HepG2 (cell line): ENCODE measurements around the gene GGA1. TPM values are rescaled to one million over a fixed set of nuclear protein-coding genes. Genes with fewer than 3 reads are reported as not detected.

Source experiments
- EP300 ChIP-seq, 3 experiments: sonication (generic) in 1 of 3; formaldehyde crosslinking in 1 of 3; IDR thresholded peaks; 2 replicates each; pipeline versions ENCODE4 v1.5.1 to v1.6.1; 2011 to 2020; ENCODE audit warnings: low read depth in 2 of 3, low read length in 2 of 3, borderline replicate concordance in 1 of 3, improper control_type of control experiment in 1 of 3, mild to moderate bottlenecking in 1 of 3, missing genetic modification reagents in 1 of 3, moderate library complexity in 1 of 3
- HMGA1 ChIP-seq: sonication (generic); formaldehyde crosslinking; conservative IDR thresholded peaks from 2 replicates; pipeline ENCODE4 v1.4.0; 2020; ENCODE audit warnings: missing genetic modification reagents
- HNF4A ChIP-seq: sonication (generic); formaldehyde crosslinking; IDR thresholded peaks from 2 replicates; pipeline ENCODE4 v1.4.0; 2020; ENCODE audit warnings: missing genetic modification reagents
- HOXA5 ChIP-seq: sonication (generic); formaldehyde crosslinking; IDR thresholded peaks from 2 replicates; pipeline ENCODE4 v1.4.0; 2020; ENCODE audit warnings: missing genetic modification reagents
- IRF1 ChIP-seq: sonication (generic); formaldehyde crosslinking; IDR thresholded peaks from 2 replicates; pipeline ENCODE4 v1.4.0; 2020; ENCODE audit warnings: low read depth, mild to moderate bottlenecking, missing genetic modification reagents
- JUND ChIP-seq: sonication (generic); formaldehyde crosslinking; IDR thresholded peaks from 2 replicates; pipeline ENCODE4 v1.8.0; 2022; ENCODE audit warnings: mild to moderate bottlenecking, missing genetic modification reagents
- KAT7 ChIP-seq: IDR thresholded peaks from 2 replicates; pipeline ENCODE4 v1.6.1; 2018; ENCODE audit warnings: borderline replicate concordance, missing compliant biosample characterization
- MTF1 ChIP-seq: sonication (generic); formaldehyde crosslinking; IDR thresholded peaks from 2 replicates; pipeline ENCODE4 v1.5.0; 2020; ENCODE audit warnings: missing genetic modification reagents
- PLSCR1 ChIP-seq: sonication (generic); formaldehyde crosslinking; IDR thresholded peaks from 2 replicates; pipeline ENCODE4 v1.5.0; 2020; ENCODE audit warnings: missing genetic modification reagents, mild to moderate bottlenecking, borderline replicate concordance
- PRDM15 ChIP-seq: sonication (generic); formaldehyde crosslinking; IDR thresholded peaks from 2 replicates; pipeline ENCODE4 v1.4.0; 2020; ENCODE audit warnings: missing genetic modification reagents
- RNF2 ChIP-seq: fragments of 450-650 bp; conservative IDR thresholded peaks from 2 replicates; pipeline ENCODE4 v1.6.1; 2016; ENCODE audit warnings: low read depth
- SP2 ChIP-seq: sonication (generic); formaldehyde crosslinking; IDR thresholded peaks from 2 replicates; pipeline ENCODE4 v1.5.1; 2020; ENCODE audit warnings: mild to moderate bottlenecking, missing genetic modification reagents
- TBX3 ChIP-seq: fragments of 450-650 bp; IDR thresholded peaks from 2 replicates; pipeline ENCODE4 v1.6.1; 2017; ENCODE audit warnings: antibody characterized with exemption, mild to moderate bottlenecking, inconsistent platforms, borderline replicate concordance
- TCF7 ChIP-seq: sonication (generic); IDR thresholded peaks from 2 replicates; pipeline ENCODE4 v1.6.1; 2016; ENCODE audit warnings: antibody characterized with exemption, low read depth
- USF2 ChIP-seq, 2 experiments: sonication (generic) in 1 of 2; formaldehyde crosslinking in 1 of 2; IDR thresholded peaks; 2 replicates each; pipeline versions ENCODE4 v1.5.1 to v1.6.1; 2011 to 2020; ENCODE audit warnings: borderline replicate concordance in 1 of 2, low read depth in 1 of 2, low read length in 1 of 2, mild to moderate bottlenecking in 1 of 2, missing genetic modification reagents in 1 of 2, moderate library complexity in 1 of 2
- ZFP90 ChIP-seq: sonication (generic); formaldehyde crosslinking; IDR thresholded peaks from 2 replicates; pipeline ENCODE4 v1.8.0; 2022; ENCODE audit warnings: missing genetic modification reagents, mild to moderate bottlenecking, inconsistent platforms, borderline replicate concordance
- ZNF180 ChIP-seq: sonication (generic); formaldehyde crosslinking; IDR thresholded peaks from 2 replicates; pipeline ENCODE4 v1.4.0; 2020; ENCODE audit warnings: low read depth, missing genetic modification reagents, borderline replicate concordance
- ZNF264 ChIP-seq: sonication (generic); formaldehyde crosslinking; IDR thresholded peaks from 2 replicates; pipeline ENCODE4 v1.4.0; 2020; ENCODE audit warnings: missing genetic modification reagents
- ZNF619 ChIP-seq: sonication (generic); formaldehyde crosslinking; IDR thresholded peaks from 2 replicates; pipeline ENCODE4 v1.4.0; 2020; ENCODE audit warnings: mild to moderate bottlenecking, missing genetic modification reagents
- polyA plus RNA-seq, 8 experiments: library from polyadenylated mRNA; depleted of rRNA in 3 of 8; stranded (reverse) in 7 of 8; unstranded in 1 of 8; fragments of >200 nt; fragmentation: Illumina TruSeq in 4 of 8; extraction: Trizol in 4 of 8; gene quantifications; 2 replicates each; pipeline versions ENCODE4 v1.2.1 to v1.2.3, GENCODE V29; 2011 to 2016; ENCODE audit warnings: low read depth in 4 of 8, missing spikeins in 1 of 8, mixed read lengths in 1 of 8; ENCODE audit not compliant: insufficient read depth in 1 of 8
- total RNA-seq, 5 experiments: library from RNA; depleted of rRNA; stranded (reverse); fragments of >200 nt; fragmentation: Illumina TruSeq; extraction: Trizol; gene quantifications; 2 replicates each; pipeline ENCODE4 v1.2.3, GENCODE V29; 2016; ENCODE audit warnings: low read depth in 1 of 5

The GGA1 gene
- total and polyA plus RNA-seq, 2 of the 13 experiments (the other 11 are each of a cell fraction or from before 2014, with no cell fraction given), result 29.1 to 87.2 TPM

- TF ChIP-seq PRDM15, result no peak
- TF ChIP-seq ZNF180 (CRISPR knock-in tag), result no peak
- TF ChIP-seq TCF7, result no peak
- TF ChIP-seq SP2 (CRISPR knock-in tag), result peak; percentile 49; the same call in 1 of the 2 replicates
- no peak for TF ChIP-seq MTF1
- TF ChIP-seq ZNF619, result no peak
- no peak for TF ChIP-seq IRF1 (CRISPR knock-in tag)
- TF ChIP-seq HMGA1 (CRISPR knock-in tag), result no peak
- TF ChIP-seq KAT7 (CRISPR knock-in tag), result no peak
- TF ChIP-seq RNF2, result no peak
- no peak for TF ChIP-seq TBX3
- peak; percentile 31 for TF ChIP-seq HNF4A (CRISPR knock-in tag)
- no peak for TF ChIP-seq PLSCR1 (CRISPR knock-in tag)
- no peak for TF ChIP-seq EP300 (IDR thresholded peaks at IDR 0.05; ENCODE audit: low read depth in 2 of 2, low read length in 2 of 2)
- TF ChIP-seq EP300 (CRISPR knock-in tag; IDR thresholded peaks at IDR 0.05; ENCODE audit: borderline replicate concordance), result 0 out of 2 replicates have a peak, but pooled peaks have one; percentile 19
- TF ChIP-seq JUND (CRISPR knock-in tag), result no peak
- no peak for TF ChIP-seq ZNF264 (CRISPR knock-in tag)
- TF ChIP-seq ZFP90 (CRISPR knock-in tag), result no peak; the same call in 1 of the 2 replicates
- TF ChIP-seq USF2 (IDR thresholded peaks at IDR 0.05; ENCODE audit: low read depth, low read length), result no peak
- no peak; the same call in 1 of the 2 replicates for TF ChIP-seq USF2 (CRISPR knock-in tag; IDR thresholded peaks at IDR 0.05; ENCODE audit: borderline replicate concordance)
- TF ChIP-seq HOXA5 (CRISPR knock-in tag), result no peak
These were observed 66.6 kb downstream of the GGA1 start, which contains the start of gene LGALS1 (continued) for GRCh38 chr22:37674951-37675929.
